ENCODE measurements around the gene SIAH3. TPM values are rescaled to one million over a fixed set of nuclear protein-coding genes. Genes with fewer than 3 reads are reported as not detected.

The SIAH3 gene
- total RNA-seq, 1 donor from 2014 or later, result not detected

DNA sequence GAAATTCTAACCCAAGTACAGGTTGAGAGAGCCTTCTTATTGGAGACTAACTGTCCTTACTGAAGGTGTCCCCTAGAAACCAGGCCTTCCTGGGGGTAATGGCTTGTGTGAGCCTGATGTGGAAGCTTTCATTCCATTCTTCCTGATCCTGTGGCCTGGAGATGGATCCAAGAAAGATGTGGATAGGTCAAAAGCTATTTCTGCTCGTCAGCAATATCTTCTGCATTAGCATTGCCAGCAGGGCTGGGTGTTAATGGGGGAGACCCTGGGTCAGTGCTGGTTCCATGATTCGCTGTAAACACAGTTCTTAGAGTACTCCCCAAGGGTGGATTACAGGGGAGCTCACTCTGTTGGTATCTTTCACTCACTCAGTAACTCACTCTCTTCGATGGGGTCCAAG lies 106.6 kb downstream of the SIAH3 start:
- no peak for DNase-seq (ENCODE audit: low read depth)

- DNase-seq (ENCODE audit: low read depth), result no peak
These were observed 108.6 kb downstream of the SIAH3 start for GRCh38 chr13:45742985-45743384.

GRCh38 chr13:45737571-45738017 lies 114.0 kb downstream of the SIAH3 start:
- DNase-seq (ENCODE audit: low read depth), result no peak

- no peak for DNase-seq (ENCODE audit: low read depth)
These were observed 118.2 kb downstream of the SIAH3 start for GRCh38 chr13:45733361-45733760.

DNA sequence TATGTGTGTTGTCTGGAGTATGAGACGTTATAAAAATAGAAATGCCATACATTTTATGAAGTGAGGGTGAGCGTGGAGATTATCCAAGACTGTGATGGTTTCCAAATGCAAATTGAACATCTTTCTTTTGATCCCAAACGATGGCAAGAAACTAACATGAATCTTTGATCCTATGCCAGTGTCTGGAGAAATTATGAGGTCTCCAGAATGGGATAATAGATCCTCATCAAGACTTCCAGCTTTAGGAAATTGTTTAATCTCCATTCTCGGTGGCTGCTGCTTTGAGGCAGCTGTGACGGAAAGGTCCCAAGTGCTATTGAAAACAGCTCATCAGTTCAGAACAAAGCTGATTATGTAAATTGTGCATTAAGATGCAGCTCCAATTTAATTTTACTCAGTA lies 118.6 kb downstream of the SIAH3 start:
- no peak for DNase-seq (ENCODE audit: low read depth)

DNA sequence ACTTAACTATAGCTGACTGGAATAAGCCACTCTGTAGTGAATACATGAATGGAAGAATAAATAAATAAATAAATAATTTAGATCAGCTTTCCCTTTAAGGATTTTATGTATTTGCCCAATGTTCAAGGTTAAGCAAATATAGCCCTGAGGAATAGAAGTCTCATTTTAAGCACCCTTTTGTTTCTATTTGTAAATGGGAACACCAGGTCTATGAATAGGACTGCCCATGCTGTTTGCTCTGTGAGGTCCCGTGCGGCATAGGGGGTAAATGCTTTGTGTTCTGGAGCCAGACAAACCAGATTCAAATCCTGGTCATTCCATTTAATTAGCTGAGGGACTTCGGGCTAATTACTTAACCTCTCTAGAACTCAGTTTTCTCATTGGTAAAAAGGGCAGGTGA lies 120.1 kb downstream of the SIAH3 start:
- DNase-seq (ENCODE audit: low read depth), result no peak

DNA sequence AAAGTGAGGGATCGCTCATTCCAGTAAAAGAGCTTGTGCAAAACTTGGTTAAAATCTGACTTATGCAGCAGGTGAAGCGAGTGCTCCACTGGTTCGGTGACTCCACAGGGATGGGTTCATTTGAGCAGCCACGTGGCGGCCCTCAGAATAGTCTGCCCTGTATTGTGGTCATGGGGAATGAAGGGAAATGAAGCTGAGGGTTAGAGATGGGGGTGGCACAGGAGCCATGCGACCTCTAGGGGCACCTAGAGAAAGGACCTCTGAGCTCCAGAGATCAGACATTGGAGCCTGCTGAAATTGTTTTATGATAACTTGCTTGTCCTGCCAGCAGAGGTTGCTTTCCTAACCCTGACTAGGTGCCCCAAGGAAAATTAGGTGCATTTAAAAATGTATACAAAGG lies 122.8 kb downstream of the SIAH3 start:
- peak; percentile 16 for DNase-seq (ENCODE audit: low read depth)

Other genes with a start within 250 kb of the SIAH3 start
- gene ERICH6B, start 236.0 kb downstream of the SIAH3 start, total RNA-seq, result not detected in 2 replicates
- not detected in 2 replicates for gene CBY2, start 149.4 kb downstream of the SIAH3 start, total RNA-seq
- gene ZC3H13, start 201.0 kb upstream of the SIAH3 start, total RNA-seq, result 13.1 and 15.2 TPM in 2 replicates